CD4-positive, alpha-beta T cell (primary cell): ENCODE measurements around the gene CCSER2. TPM values are rescaled to one million over a fixed set of nuclear protein-coding genes. Genes with fewer than 3 reads are reported as not detected.
"Not testable (repeated sequence)": the region's sequence is repeated elsewhere in the genome, so short reads cannot be mapped to it uniquely, and the experiment has no call there.

ENCODE experiments used
- ATAC-seq: fragments of 200-7000 bp; cut with Tn5 transposase; one replicate; pipeline ENCODE4 v1.10.0; 2022; ENCODE audit warnings: mild to moderate bottlenecking; ENCODE audit not compliant: poor library complexity
- CTCF ChIA-PET: fragments of 350-600 bp; sonication (Branson Sonifier 250); formaldehyde crosslinking; loops from one replicate; lab custom pipeline; 2021; ENCODE audit warnings: antibody characterized with exemption, inconsistent platforms; lab: Charles Lee
- POLR2A ChIA-PET: fragments of 350-600 bp; sonication (Branson Sonifier 250); formaldehyde crosslinking; loops from one replicate; lab custom pipeline; 2021; ENCODE audit warnings: antibody characterized with exemption, inconsistent platforms; lab: Charles Lee
- DNase-seq, 14 experiments: peaks; one replicate each; pipeline ENCODE4 v3.0.0-alpha.2; 2013 to 2020; ENCODE audit warnings: mixed read lengths in 2 of 14
- H3K27ac ChIP-seq, 2 donors: one replicate each; pipeline versions ENCODE4 v1.5.1 to v1.7.0; 2013; ENCODE audit warnings: low read length in 2 of 2, low read depth in 1 of 2, mild to moderate bottlenecking in 1 of 2
- H3K27me3 ChIP-seq, 2 experiments: 1 replicate in 1 of 2; 2 replicates in 1 of 2; pipeline versions ENCODE4 v1.6.1 to v1.7.0; 2013; ENCODE audit warnings: low read length in 2 of 2, control low read depth in 1 of 2, mild to moderate bottlenecking in 1 of 2, moderate library complexity in 1 of 2; ENCODE audit not compliant: insufficient read depth in 2 of 2, control insufficient read depth in 1 of 2
- H3K36me3 ChIP-seq: one replicate; pipeline ENCODE4 v1.6.1; 2013; ENCODE audit warnings: low read length, control low read depth; ENCODE audit not compliant: insufficient read depth
- H3K4me1 ChIP-seq: one replicate; pipeline ENCODE4 v1.6.1; 2013; ENCODE audit warnings: low read length, control low read depth; ENCODE audit not compliant: insufficient read depth
- H3K4me3 ChIP-seq: one replicate; pipeline ENCODE4 v1.5.1; 2013; ENCODE audit warnings: mild to moderate bottlenecking, low read length, moderate library complexity
- H3K9me3 ChIP-seq, 2 experiments: 1 replicate in 1 of 2; 2 replicates in 1 of 2; pipeline versions ENCODE4 v1.6.1 to v1.7.0; 2013; ENCODE audit warnings: low read length in 2 of 2, mild to moderate bottlenecking in 2 of 2, control low read depth in 1 of 2, moderate library complexity in 1 of 2; ENCODE audit not compliant: control insufficient read depth in 1 of 2, insufficient read depth in 1 of 2
- H3K27ac Mint-ChIP-seq: one replicate; pipeline ENCODE4 v1.8.0; 2020; ENCODE audit warnings: mixed read lengths
- H3K27me3 Mint-ChIP-seq: one replicate; pipeline ENCODE4 v1.8.0; 2021; ENCODE audit warnings: mixed read lengths
- H3K36me3 Mint-ChIP-seq: one replicate; pipeline ENCODE4 v1.8.0; 2021; ENCODE audit warnings: low read depth, mixed read lengths
- H3K4me1 Mint-ChIP-seq: one replicate; pipeline ENCODE4 v1.8.0; 2021; ENCODE audit warnings: low read depth, mixed read lengths
- H3K4me3 Mint-ChIP-seq: one replicate; pipeline ENCODE4 v1.8.0; 2020; ENCODE audit warnings: mild to moderate bottlenecking, mixed read lengths
- H3K9me3 Mint-ChIP-seq: one replicate; pipeline ENCODE4 v1.8.0; 2020; ENCODE audit warnings: mixed read lengths
- CTCF ChIP-seq: fragments of 200-600 bp; IDR thresholded peaks from one replicate; pipeline ENCODE4 v1.8.0; 2022; ENCODE audit warnings: antibody characterized with exemption, mild to moderate bottlenecking
- intact Hi-C, 2 experiments: fragments of 100-400 bp; cut with DNase I in 1 of 2; cut with micrococcal nuclease in 1 of 2; formaldehyde crosslinking; loops; one replicate each; pipeline versions ENCODE4 v1.15.1 to v1.9.0; 2023 to 2025; cut with DNase I, micrococcal nuclease
- total RNA-seq, 174 experiments: library from RNA in 2 of 174; stranded (reverse) in 2 of 174; gene quantifications; one replicate each; pipeline ENCODE4 v1.2.3 and lab custom pipeline; 2021 to 2026

The CCSER2 gene
- total RNA-seq, 2 experiments from 2014 or later = 134 to 148 TPM

- TF ChIP-seq CTCF = no peak
- ATAC-seq = no peak
- POLR2A ChIA-PET = no interaction called here
- CTCF ChIA-PET = no interaction called here
- Mint-ChIP-seq H3K4me3 (no peak overlapping the region), H3K4me1 (peaks cover 64% of the 10 kb centered on the region), H3K9me3 (no peaks in the 10 kb centered on the region), H3K27me3 (no peaks in the 10 kb centered on the region), H3K27ac (peak overlapping the region; percentile 58), H3K36me3 (peaks cover 26% of the 10 kb centered on the region)
- Histone ChIP-seq H3K36me3 (peaks cover 10% of the 10 kb centered on the region), H3K27ac (no peak overlapping the region), H3K4me3 (no peak overlapping the region), H3K9me3 (peaks cover 0 to 4% of the 10 kb centered on the region in 2 experiments), H3K27me3 (no peaks in the 10 kb centered on the region), H3K4me1 (peaks cover 27% of the 10 kb centered on the region)
- DNase-seq = no peak
- intact Hi-C loops = no loop called here
Observed at GRCh38 chr10:84343831-84344230, 15.4 kb downstream of the CCSER2 start.

- Histone ChIP-seq H3K27ac (no peak overlapping the region), H3K27me3 (no peaks in the 10 kb centered on the region), H3K9me3 (peaks cover 0 to 4% of the 10 kb centered on the region in 2 experiments), H3K4me3 (no peak overlapping the region), H3K36me3 (peaks cover 10% of the 10 kb centered on the region), H3K4me1 (peaks cover 27% of the 10 kb centered on the region)
- Mint-ChIP-seq H3K27ac (peak overlapping the region; percentile 41), H3K4me1 (peaks cover 66% of the 10 kb centered on the region), H3K27me3 (no peaks in the 10 kb centered on the region), H3K4me3 (peak overlapping the region; percentile 8), H3K9me3 (no peaks in the 10 kb centered on the region), H3K36me3 (peaks cover 33% of the 10 kb centered on the region)
- intact Hi-C loops = no loop called here
- ChIA-PET CTCF (interaction anchor here (1.3 kb wide), 1 partner anchor 21 kb away, joined by 3 read pairs; no protein-coding TSS in a partner anchor), POLR2A (interaction anchor here (1.4 kb wide), 1 partner anchor 9 kb away, joined by 4 read pairs; no protein-coding TSS in a partner anchor)
- TF ChIP-seq CTCF = no peak
- DNase-seq = peak in 2 of 14 experiments; percentile 42 to 56
- ATAC-seq = no peak
Observed at GRCh38 chr10:84344526-84344925, 16.1 kb downstream of the CCSER2 start.

- Mint-ChIP-seq H3K36me3 (peaks cover 20% of the 10 kb centered on the region), H3K4me1 (peaks cover 62% of the 10 kb centered on the region)
- H3K27me3 Mint-ChIP-seq, H3K27ac ChIP-seq, intact Hi-C loops, H3K36me3 ChIP-seq, H3K9me3 ChIP-seq, DNase-seq, H3K9me3 Mint-ChIP-seq, POLR2A ChIA-PET, ATAC-seq, H3K27ac Mint-ChIP-seq, H3K27me3 ChIP-seq, H3K4me3 Mint-ChIP-seq, CTCF ChIA-PET, H3K4me3 ChIP-seq: not testable (repeated sequence)
- peaks cover 16% of the 10 kb centered on the region for H3K4me1 ChIP-seq
Observed at GRCh38 chr10:84347575-84348002, 19.2 kb downstream of the CCSER2 start.

- H3K27ac ChIP-seq = no peak overlapping the region
- ChIA-PET CTCF (no interaction called here), POLR2A (no interaction called here)
- H3K4me1 ChIP-seq = peaks cover 21% of the 10 kb centered on the region
- DNase-seq (no peak), ATAC-seq (no peak)
- H3K9me3 ChIP-seq = peaks cover 0 to 4% of the 10 kb centered on the region in 2 experiments
- no peak overlapping the region for H3K4me3 ChIP-seq
- TF ChIP-seq CTCF = no peak
- H3K36me3 Mint-ChIP-seq = peaks cover 20% of the 10 kb centered on the region
- peak overlapping the region; percentile 28 for H3K27ac Mint-ChIP-seq
- no peak overlapping the region for H3K4me3 Mint-ChIP-seq
- intact Hi-C loops = no loop called here
- peaks cover 61% of the 10 kb centered on the region for H3K4me1 Mint-ChIP-seq
- no peaks in the 10 kb centered on the region for H3K9me3 Mint-ChIP-seq
- no peaks in the 10 kb centered on the region for H3K27me3 ChIP-seq
- peaks cover 3% of the 10 kb centered on the region for H3K36me3 ChIP-seq
- H3K27me3 Mint-ChIP-seq = no peaks in the 10 kb centered on the region
Observed at GRCh38 chr10:84348447-84348846, 20.1 kb downstream of the CCSER2 start.
